GM21515 (cell line): ENCODE data around the gene MPL.

Experiments used
- ATAC-seq: cut with Tn5 transposase; IDR thresholded peaks from one replicate; pipeline ENCODE4 v1.9.1; 2021; ENCODE audit not compliant: unreplicated experiment

The MPL gene

GRCh38 chr1:43351421-43352350 lies 14.1 kb downstream of the MPL start:
- ATAC-seq = no peak

- ATAC-seq = no peak
These were observed 14.7 kb downstream of the MPL start for GRCh38 chr1:43352351-43352705.

- no peak for ATAC-seq
These were observed 15.3 kb downstream of the MPL start for GRCh38 chr1:43352881-43353280.

GRCh38 chr1:43354471-43354870 lies 16.9 kb downstream of the MPL start:
- ATAC-seq = no peak

GRCh38 chr1:43354936-43355335 lies 17.3 kb downstream of the MPL start:
- no peak for ATAC-seq

- no peak for ATAC-seq
These were observed 19.6 kb downstream of the MPL start for GRCh38 chr1:43357251-43357650.

- ATAC-seq = no peak
These were observed 20.6 kb downstream of the MPL start for GRCh38 chr1:43358121-43358745.

- ATAC-seq = peak; percentile 94
These were observed 21.4 kb downstream of the MPL start, which contains the start of gene CDC20 for GRCh38 chr1:43358746-43359693. Gene CDC20, plus strand, starts transcription at chr1:43358981. Its CDS starts 235 bp downstream, at chr1:43359216.

GRCh38 chr1:43359696-43360095 lies 22.1 kb downstream of the MPL start:
- ATAC-seq = no peak

GRCh38 chr1:43360616-43361015 lies 23.0 kb downstream of the MPL start:
- no peak for ATAC-seq

GRCh38 chr1:43363283-43363934 lies 25.8 kb downstream of the MPL start:
- ATAC-seq = no peak

GRCh38 chr1:43363935-43364525 lies 26.4 kb downstream of the MPL start:
- ATAC-seq = no peak

GRCh38 chr1:43365678-43366077 lies 28.1 kb downstream of the MPL start:
- no peak for ATAC-seq

GRCh38 chr1:43366179-43366578 lies 28.6 kb downstream of the MPL start:
- ATAC-seq = no peak

GRCh38 chr1:43366601-43367025 lies 29.0 kb downstream of the MPL start:
- no peak for ATAC-seq

GRCh38 chr1:43367026-43367903 lies 29.6 kb downstream of the MPL start:
- peak; percentile 33 for ATAC-seq

- ATAC-seq = peak; percentile 68
These were observed 30.5 kb downstream of the MPL start, which contains the start of gene ELOVL1 for GRCh38 chr1:43367904-43368645. Gene ELOVL1, minus strand, starts transcription at chr1:43368011. Its CDS starts 2,402 bp downstream, at chr1:43365609.

- ATAC-seq = peak; percentile 3
These were observed 31.0 kb downstream of the MPL start for GRCh38 chr1:43368646-43369020.
